Liver (tissue), 3 donors: ENCODE data around the gene USP49.

Experiments used
- CTCF ChIP-seq: fragments of 150-350 bp; IDR thresholded peaks from 2 replicates; pipeline ENCODE4 v1.5.1; 2017; ENCODE audit warnings: improper control_type of control experiment, low read depth, low read length; ENCODE audit not compliant: missing input control
- GABPA ChIP-seq, 2 donors: IDR thresholded peaks in 1 of 2; conservative IDR thresholded peaks in 1 of 2; 2 replicates each; pipeline ENCODE4 v1.6.1; 2016; ENCODE audit warnings: antibody characterized with exemption in 2 of 2, mild to moderate bottlenecking in 1 of 2, moderate library complexity in 1 of 2
- JUND ChIP-seq, 2 donors: IDR thresholded peaks; 2 replicates each; pipeline ENCODE4 v1.6.1; 2016; ENCODE audit warnings: antibody characterized with exemption in 2 of 2
- MAX ChIP-seq: IDR thresholded peaks from 2 replicates; pipeline ENCODE4 v1.6.1; 2016; ENCODE audit warnings: antibody characterized with exemption
- RAD21 ChIP-seq, 2 donors: IDR thresholded peaks; 2 replicates each; pipeline ENCODE4 v1.6.1; 2016; ENCODE audit warnings: antibody characterized with exemption in 2 of 2, mild to moderate bottlenecking in 2 of 2
- REST ChIP-seq: IDR thresholded peaks from 2 replicates; pipeline ENCODE4 v1.6.1; 2016; ENCODE audit warnings: antibody characterized with exemption, mild to moderate bottlenecking
- SP1 ChIP-seq: IDR thresholded peaks from 2 replicates; pipeline ENCODE4 v1.6.1; 2018; ENCODE audit warnings: antibody characterized with exemption, mild to moderate bottlenecking
- TAF1 ChIP-seq: conservative IDR thresholded peaks from 2 replicates; pipeline ENCODE4 v1.6.1; 2016; ENCODE audit warnings: antibody characterized with exemption, mild to moderate bottlenecking
- YY1 ChIP-seq: IDR thresholded peaks from 2 replicates; pipeline ENCODE4 v1.6.1; 2016; ENCODE audit warnings: antibody characterized with exemption, mild to moderate bottlenecking
- donor health status: healthy.
- donor health status: healthy.

- no peak for TF ChIP-seq GABPA (IDR thresholded peaks at IDR 0.05 in 1 of 2, conservative IDR thresholded peaks at IDR 0.05 in 1 of 2)
- no peak for TF ChIP-seq CTCF
- TF ChIP-seq TAF1 = no peak
- no peak for TF ChIP-seq SP1
- TF ChIP-seq REST = no peak
- no peak for TF ChIP-seq RAD21 (IDR thresholded peaks at IDR 0.05)
- no peak for TF ChIP-seq JUND (IDR thresholded peaks at IDR 0.05)
- no peak for TF ChIP-seq MAX
- TF ChIP-seq YY1 = no peak
Measured at GRCh38 chr6:41758641-41759035, 136.5 kb downstream of the USP49 start.
